GM19467 (cell line): ENCODE measurements around the gene FAM193A.
"Not testable (repeated sequence)": the region's sequence is repeated elsewhere in the genome, so short reads cannot be mapped to it uniquely, and the experiment has no call there.

Experiments
- ATAC-seq: cut with Tn5 transposase; IDR thresholded peaks from one replicate; pipeline ENCODE4 v1.9.1; 2021; ENCODE audit warnings: mild to moderate bottlenecking, moderate library complexity; ENCODE audit not compliant: unreplicated experiment

The FAM193A gene

GRCh38 chr4:2515830-2516550 lies 20.5 kb upstream of the FAM193A start:
- ATAC-seq, result no peak

- ATAC-seq, result no peak
Measured at GRCh38 chr4:2516635-2517034, 19.8 kb upstream of the FAM193A start.

GRCh38 chr4:2526559-2526958 lies 9.9 kb upstream of the FAM193A start:
- no peak for ATAC-seq

GRCh38 chr4:2534904-2535375 lies 1.5 kb upstream of the FAM193A start:
- ATAC-seq, result no peak

GRCh38 chr4:2535376-2536192 lies 863 bp upstream of the FAM193A start:
- no peak for ATAC-seq

GRCh38 chr4:2537011-2537830 lies 774 bp downstream of the FAM193A start:
- peak; percentile 14 for ATAC-seq

- ATAC-seq, result not testable (repeated sequence)
Measured at GRCh38 chr4:2543580-2544191, 7.2 kb downstream of the FAM193A start.

- ATAC-seq, result no peak
Measured at GRCh38 chr4:2545321-2546013, 9.0 kb downstream of the FAM193A start.

- ATAC-seq, result no peak
Measured at GRCh38 chr4:2546286-2546823, 9.9 kb downstream of the FAM193A start.

GRCh38 chr4:2546961-2547691 lies 10.7 kb downstream of the FAM193A start:
- not testable (repeated sequence) for ATAC-seq

GRCh38 chr4:2551118-2551517 lies 14.7 kb downstream of the FAM193A start:
- no peak for ATAC-seq

GRCh38 chr4:2552806-2553205 lies 16.4 kb downstream of the FAM193A start:
- ATAC-seq, result no peak

- no peak for ATAC-seq
Measured at GRCh38 chr4:2558301-2558700, 21.9 kb downstream of the FAM193A start.

- no peak for ATAC-seq
Measured at GRCh38 chr4:2560167-2560566, 23.7 kb downstream of the FAM193A start.

- ATAC-seq, result no peak
Measured at GRCh38 chr4:2565533-2565932, 29.1 kb downstream of the FAM193A start.

- no peak for ATAC-seq
Measured at GRCh38 chr4:2570036-2570435, 33.6 kb downstream of the FAM193A start.

- peak; percentile 80 for ATAC-seq
Measured at GRCh38 chr4:2570551-2571222, 34.2 kb downstream of the FAM193A start.

GRCh38 chr4:2572076-2572475 lies 35.6 kb downstream of the FAM193A start:
- ATAC-seq, result no peak

GRCh38 chr4:2572866-2573265 lies 36.4 kb downstream of the FAM193A start:
- ATAC-seq, result no peak
